Measurements from ENCODE around the gene SRP14.
"Not testable (repeated sequence)": the region's sequence is repeated elsewhere in the genome, so short reads cannot be mapped to it uniquely, and the experiment has no call there.

SRP14 gene

GRCh38 chr15:40050788-40051470, 11.9 kb upstream of the SRP14 start:
- DNase-seq (no peak), ATAC-seq (no peak)

GRCh38 chr15:40048926-40049475, 10.0 kb upstream of the SRP14 start:
- DNase-seq (no peak), ATAC-seq (no peak)

- ATAC-seq (no peak), DNase-seq (no peak)
Observed at GRCh38 chr15:40048211-40048792, 9.3 kb upstream of the SRP14 start.

GRCh38 chr15:40047415-40048210, 8.6 kb upstream of the SRP14 start:
- DNase-seq (peak; percentile 76), ATAC-seq (peak; percentile 67)

GRCh38 chr15:40046721-40047414, 7.9 kb upstream of the SRP14 start:
- ATAC-seq = peak; percentile 35

GRCh38 chr15:40045572-40046217, 6.7 kb upstream of the SRP14 start:
- no peak for ATAC-seq
- DNase-seq = no peak

More at GRCh38 chr15:40046721-40047414, 7.9 kb upstream of the SRP14 start:
- no peak for DNase-seq

- DNase-seq (peak; percentile 93), ATAC-seq (peak; percentile 86)
Observed at GRCh38 chr15:40044717-40045571, 6.0 kb upstream of the SRP14 start.

- DNase-seq (no peak), ATAC-seq (no peak)
Observed at GRCh38 chr15:40043927-40044716, 5.1 kb upstream of the SRP14 start.

- DNase-seq (no peak), ATAC-seq (no peak)
Observed at GRCh38 chr15:40042791-40043320, 3.9 kb upstream of the SRP14 start.

- ATAC-seq (no peak), DNase-seq (no peak)
Observed at GRCh38 chr15:40040770-40041169, 1.8 kb upstream of the SRP14 start.

- ATAC-seq (no peak), DNase-seq (no peak)
Observed at GRCh38 chr15:40040293-40040635, 1.3 kb upstream of the SRP14 start.

GRCh38 chr15:40038275-40038637, 725 bp downstream of the SRP14 start:
- ATAC-seq (no peak), DNase-seq (no peak)

GRCh38 chr15:40037721-40038120, 1.3 kb downstream of the SRP14 start:
- DNase-seq (no peak), ATAC-seq (no peak)

GRCh38 chr15:40035182-40035581, 3.8 kb downstream of the SRP14 start:
- not testable (repeated sequence) for ATAC-seq, DNase-seq

- no peak for ATAC-seq
Observed at GRCh38 chr15:40034186-40034946, 4.6 kb downstream of the SRP14 start.

GRCh38 chr15:40032125-40032839, 6.7 kb downstream of the SRP14 start:
- DNase-seq = no peak
- no peak for ATAC-seq

More at GRCh38 chr15:40034186-40034946, 4.6 kb downstream of the SRP14 start:
- DNase-seq = no peak

GRCh38 chr15:40031300-40031699, 7.7 kb downstream of the SRP14 start:
- ATAC-seq (no peak), DNase-seq (no peak)
